H9 (cell line): Measurements from ENCODE around the gene SEMA4C. TPM values are rescaled to one million over a fixed set of nuclear protein-coding genes. Genes with fewer than 3 reads are reported as not detected.

ENCODE experiments used
- DNase-seq: peaks from one replicate; pipeline ENCODE4 v3.0.0-alpha.2; 2017
- H2AFZ ChIP-seq: one replicate; pipeline ENCODE4 v1.6.1; 2013; ENCODE audit warnings: mild to moderate bottlenecking, low read length, control low read depth, moderate library complexity
- H2AK5ac ChIP-seq: 2 replicates; pipeline ENCODE4 v1.6.1; 2013; ENCODE audit warnings: low read length, control low read depth, mixed read lengths; ENCODE audit not compliant: insufficient read length
- H2BK120ac ChIP-seq: one replicate; pipeline ENCODE4 v1.6.1; 2013; ENCODE audit warnings: low read depth, mild to moderate bottlenecking, low read length, control low read depth, inconsistent platforms; ENCODE audit not compliant: poor library complexity, severe bottlenecking
- H2BK12ac ChIP-seq: 2 replicates; pipeline ENCODE4 v1.6.1; 2013; ENCODE audit warnings: low read length, control low read depth, mixed read lengths, low read depth; ENCODE audit not compliant: insufficient read length
- H2BK15ac ChIP-seq: 2 replicates; pipeline ENCODE4 v1.6.1; 2013; ENCODE audit warnings: low read depth, low read length, control low read depth
- H2BK20ac ChIP-seq: one replicate; pipeline ENCODE4 v1.6.1; 2013; ENCODE audit warnings: low read depth, mild to moderate bottlenecking, low read length, control low read depth, inconsistent platforms; ENCODE audit not compliant: poor library complexity, severe bottlenecking
- H2BK5ac ChIP-seq: 2 replicates; pipeline ENCODE4 v1.6.1; 2013; ENCODE audit warnings: low read length, control low read depth, mixed read lengths; ENCODE audit not compliant: insufficient read length
- H3K14ac ChIP-seq: 2 replicates; pipeline ENCODE4 v1.6.1; 2013; ENCODE audit warnings: low read length, control low read depth; ENCODE audit not compliant: insufficient read depth
- H3K18ac ChIP-seq: 2 replicates; pipeline ENCODE4 v1.6.1; 2013; ENCODE audit warnings: low read depth, mild to moderate bottlenecking, mixed read lengths, low read length, control low read depth; ENCODE audit not compliant: insufficient read length
- H3K23ac ChIP-seq: 2 replicates; pipeline ENCODE4 v1.6.1; 2013; ENCODE audit warnings: low read length, control low read depth, mixed read lengths, low read depth; ENCODE audit not compliant: insufficient read length
- H3K23me2 ChIP-seq: 2 replicates; pipeline ENCODE4 v1.6.1; 2013; ENCODE audit warnings: low read depth, mild to moderate bottlenecking, mixed read lengths, low read length, control low read depth; ENCODE audit not compliant: insufficient read length, poor library complexity, severe bottlenecking
- H3K27ac ChIP-seq: 2 replicates; pipeline ENCODE4 v1.5.1; 2013; ENCODE audit warnings: low read length, control low read depth, mixed read lengths, low read depth; ENCODE audit not compliant: insufficient read length
- H3K27me3 ChIP-seq: 2 replicates; pipeline ENCODE4 v1.6.1; 2013; ENCODE audit warnings: low read length, control low read depth, inconsistent platforms; ENCODE audit not compliant: insufficient read depth
- H3K4ac ChIP-seq: 2 replicates; pipeline ENCODE4 v1.6.1; 2013; ENCODE audit warnings: low read depth, mild to moderate bottlenecking, control low read depth, inconsistent platforms, low read length, moderate library complexity
- H3K4me1 ChIP-seq: 2 replicates; pipeline ENCODE4 v1.6.1; 2013; ENCODE audit warnings: low read length, control low read depth, inconsistent platforms; ENCODE audit not compliant: insufficient read depth
- H3K4me2 ChIP-seq: 2 replicates; pipeline ENCODE4 v1.6.1; 2013; ENCODE audit warnings: low read length, control low read depth, mixed read lengths; ENCODE audit not compliant: insufficient read length, insufficient read depth
- H3K56ac ChIP-seq: 2 replicates; pipeline ENCODE4 v1.6.1; 2013; ENCODE audit warnings: low read depth, mild to moderate bottlenecking, mixed read lengths, low read length, control low read depth; ENCODE audit not compliant: insufficient read length
- H3K79me1 ChIP-seq: 2 replicates; pipeline ENCODE4 v1.6.1; 2013; ENCODE audit warnings: low read depth, mild to moderate bottlenecking, moderate library complexity, low read length, control low read depth, inconsistent platforms; ENCODE audit not compliant: insufficient read depth, poor library complexity, severe bottlenecking
- H3K79me2 ChIP-seq: 2 replicates; pipeline ENCODE4 v1.6.1; 2013; ENCODE audit warnings: low read length, control low read depth, inconsistent platforms; ENCODE audit not compliant: insufficient read depth
- H3K9ac ChIP-seq: 2 replicates; pipeline ENCODE4 v1.6.1; 2013; ENCODE audit warnings: low read length, control low read depth, mixed read lengths; ENCODE audit not compliant: insufficient read length; ENCODE audit errors: extremely low read depth
- H3K9me3 ChIP-seq: one replicate; pipeline ENCODE4 v1.6.1; 2013; ENCODE audit warnings: low read depth, low read length, inconsistent platforms; ENCODE audit not compliant: control insufficient read depth
- H3T11ph ChIP-seq: one replicate; pipeline ENCODE4 v1.6.1; 2013; ENCODE audit warnings: mild to moderate bottlenecking, low read length, control low read depth, inconsistent platforms
- H4K20me1 ChIP-seq: one replicate; pipeline ENCODE4 v1.6.1; 2013; ENCODE audit not compliant: control insufficient read depth, insufficient read length, insufficient read depth
- H4K5ac ChIP-seq: 2 replicates; pipeline ENCODE4 v1.6.1; 2013; ENCODE audit warnings: low read depth, mild to moderate bottlenecking, mixed read lengths, low read length, control low read depth; ENCODE audit not compliant: insufficient read length
- H4K8ac ChIP-seq: replicated peaks from 2 replicates; pipeline ENCODE4 v1.6.1; 2013; ENCODE audit warnings: low read length, control low read depth, mixed read lengths, low read depth; ENCODE audit not compliant: insufficient read length
- H4K91ac ChIP-seq: 2 replicates; pipeline ENCODE4 v1.6.1; 2013; ENCODE audit warnings: low read depth, mild to moderate bottlenecking, moderate library complexity, mixed read lengths, low read length, control low read depth; ENCODE audit not compliant: insufficient read length
- H3K27ac Mint-ChIP-seq, 3 experiments: 2 replicates in 2 of 3; 3 replicates in 1 of 3; pipeline ENCODE4 v1.8.0; 2020 to 2021; ENCODE audit warnings: mixed read lengths in 3 of 3, mild to moderate bottlenecking in 1 of 3, moderate library complexity in 1 of 3
- H3K27me3 Mint-ChIP-seq: 2 replicates; pipeline ENCODE4 v1.8.0; 2021; ENCODE audit warnings: low read depth, mild to moderate bottlenecking, moderate library complexity, mixed read lengths
- H3K36me3 Mint-ChIP-seq, 3 experiments: 2 replicates in 2 of 3; 3 replicates in 1 of 3; pipeline ENCODE4 v1.8.0; 2020 to 2021; ENCODE audit warnings: low read depth in 3 of 3, mixed read lengths in 3 of 3; ENCODE audit not compliant: insufficient read depth in 1 of 3
- H3K4me1 Mint-ChIP-seq, 2 experiments: 2 replicates each; pipeline ENCODE4 v1.8.0; 2020; ENCODE audit warnings: mixed read lengths in 2 of 2
- H3K4me3 Mint-ChIP-seq, 2 experiments: 2 replicates in 1 of 2; 3 replicates in 1 of 2; pipeline ENCODE4 v1.8.0; 2020 to 2021; ENCODE audit warnings: mild to moderate bottlenecking in 2 of 2, mixed read lengths in 2 of 2, moderate library complexity in 1 of 2
- H3K9me3 Mint-ChIP-seq, 2 experiments: 2 replicates in 1 of 2; 3 replicates in 1 of 2; pipeline ENCODE4 v1.8.0; 2020; ENCODE audit warnings: mild to moderate bottlenecking in 2 of 2, mixed read lengths in 2 of 2, moderate library complexity in 1 of 2
- WGBS: extraction: QIAGEN DNeasy Blood & Tissue Kit; methylation state at CpG from one replicate; pipeline ENCODE4 v1.1.7; 2013; ENCODE audit warnings: missing lambda C conversion rate, low lambda C conversion rate, mixed read lengths; ENCODE audit not compliant: insufficient read length; ENCODE audit errors: extremely low coverage; 5-methylcytosine and 5-hydroxymethylcytosine counted together
- total RNA-seq: library from RNA; stranded (reverse); gene quantifications from 2 replicates; pipeline ENCODE4 v1.2.1, GENCODE V29; 2021
- TF ChIP-seq, protein P1 (sequence below): fragments of 200-600 bp; sonication (generic); conservative IDR thresholded peaks from 3 replicates; pipeline ENCODE4 v1.8.0; 2021; ENCODE audit warnings: antibody characterized with exemption, mild to moderate bottlenecking

The SEMA4C gene
- total RNA-seq, 1 experiment from 2014 or later: 81.6 TPM

DNA sequence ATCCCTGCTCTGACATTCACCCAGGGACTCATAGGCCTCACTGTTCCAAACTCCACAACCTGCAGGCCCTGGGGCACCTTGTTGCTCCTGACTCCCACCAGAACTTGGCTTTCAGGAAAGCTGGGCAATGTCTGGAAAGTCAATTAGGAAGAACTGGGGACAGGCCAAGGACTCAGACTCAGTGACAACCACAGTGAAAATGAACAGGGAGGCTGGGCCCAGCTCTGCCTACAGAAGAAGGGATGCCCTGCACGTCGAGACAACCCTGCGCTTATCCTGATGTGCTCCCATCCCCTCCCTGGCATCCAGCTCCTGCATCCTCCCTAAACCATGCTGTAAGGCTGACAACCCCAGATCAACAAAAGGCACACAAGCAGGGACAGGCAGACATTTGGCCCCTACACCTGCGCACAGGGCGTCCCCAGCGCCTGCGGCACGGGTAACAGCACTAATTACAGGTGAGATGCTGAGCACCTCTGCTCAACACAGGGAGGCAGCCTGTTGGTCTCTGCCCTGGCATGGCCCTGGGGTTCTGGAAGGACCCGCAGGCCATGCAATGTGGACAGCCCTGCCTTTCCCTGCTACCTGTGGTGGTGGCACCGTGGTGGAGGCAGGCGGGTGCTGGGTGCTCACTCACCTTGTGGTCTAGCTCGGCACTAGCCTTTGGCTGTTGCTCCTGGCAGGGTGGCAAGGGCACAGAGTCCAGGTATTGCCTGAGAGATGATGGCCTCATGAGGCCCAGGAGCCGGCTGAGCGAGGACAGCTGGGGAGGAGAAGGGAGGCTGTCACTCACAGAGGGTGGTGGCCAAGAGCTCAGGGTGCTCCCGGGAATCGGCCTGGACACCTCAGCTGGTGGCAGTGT is 23.6 kb upstream of the SEMA4C start:
- Histone ChIP-seq H3K79me1 (no peaks in the 10 kb centered on the region), H3K56ac (no peak overlapping the region), H2AK5ac (no peak overlapping the region), H4K8ac (no peak overlapping the region), H3K23ac (no peak overlapping the region), H2AFZ (no peak overlapping the region), H3K4me2 (no peak overlapping the region), H2BK20ac (no peak overlapping the region), H3K9ac (no peak overlapping the region), H2BK120ac (no peak overlapping the region), H3K27me3 (no peaks in the 10 kb centered on the region), H2BK15ac (no peak overlapping the region), H4K20me1 (no peaks in the 10 kb centered on the region), H3T11ph (no peak overlapping the region), H2BK5ac (no peak overlapping the region), H3K79me2 (no peaks in the 10 kb centered on the region), H3K18ac (no peak overlapping the region), H3K27ac (no peak overlapping the region), H3K14ac (no peak overlapping the region; the same call in 1 of the 2 replicates), H2BK12ac (no peak overlapping the region), H3K23me2 (no peaks in the 10 kb centered on the region), H3K4me1 (peaks cover 11% of the 10 kb centered on the region; the same call in 1 of the 2 replicates), H3K9me3 (no peaks in the 10 kb centered on the region), H4K5ac (no peak overlapping the region), H4K91ac (no peak overlapping the region), H3K4ac (no peak overlapping the region)
- no peak overlapping the region for H3K4me3 Mint-ChIP-seq
- no peak for DNase-seq
- TF ChIP-seq, protein P1, sequence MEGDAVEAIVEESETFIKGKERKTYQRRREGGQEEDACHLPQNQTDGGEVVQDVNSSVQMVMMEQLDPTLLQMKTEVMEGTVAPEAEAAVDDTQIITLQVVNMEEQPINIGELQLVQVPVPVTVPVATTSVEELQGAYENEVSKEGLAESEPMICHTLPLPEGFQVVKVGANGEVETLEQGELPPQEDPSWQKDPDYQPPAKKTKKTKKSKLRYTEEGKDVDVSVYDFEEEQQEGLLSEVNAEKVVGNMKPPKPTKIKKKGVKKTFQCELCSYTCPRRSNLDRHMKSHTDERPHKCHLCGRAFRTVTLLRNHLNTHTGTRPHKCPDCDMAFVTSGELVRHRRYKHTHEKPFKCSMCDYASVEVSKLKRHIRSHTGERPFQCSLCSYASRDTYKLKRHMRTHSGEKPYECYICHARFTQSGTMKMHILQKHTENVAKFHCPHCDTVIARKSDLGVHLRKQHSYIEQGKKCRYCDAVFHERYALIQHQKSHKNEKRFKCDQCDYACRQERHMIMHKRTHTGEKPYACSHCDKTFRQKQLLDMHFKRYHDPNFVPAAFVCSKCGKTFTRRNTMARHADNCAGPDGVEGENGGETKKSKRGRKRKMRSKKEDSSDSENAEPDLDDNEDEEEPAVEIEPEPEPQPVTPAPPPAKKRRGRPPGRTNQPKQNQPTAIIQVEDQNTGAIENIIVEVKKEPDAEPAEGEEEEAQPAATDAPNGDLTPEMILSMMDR: no peak
- peaks cover 5% of the 10 kb centered on the region; the same call in 1 of the 2 replicates for H3K27me3 Mint-ChIP-seq
- H3K4me1 Mint-ChIP-seq: peaks cover 36 to 39% of the 10 kb centered on the region in 2 experiments
- H3K36me3 Mint-ChIP-seq: no peaks in the 10 kb centered on the region
- WGBS: no CpG with 5 or more reads among the region's 16 CpGs
- no peaks in the 10 kb centered on the region for H3K9me3 Mint-ChIP-seq
- no peak overlapping the region; a peak in 1 of 7 replicates for H3K27ac Mint-ChIP-seq
